ENCODE results near the gene ASB2. TPM values are rescaled to one million over a fixed set of nuclear protein-coding genes. Genes with fewer than 3 reads are reported as not detected.

Gene ASB2
- total RNA-seq, 1 donor from 2014 or later: 16.2 TPM

DNA sequence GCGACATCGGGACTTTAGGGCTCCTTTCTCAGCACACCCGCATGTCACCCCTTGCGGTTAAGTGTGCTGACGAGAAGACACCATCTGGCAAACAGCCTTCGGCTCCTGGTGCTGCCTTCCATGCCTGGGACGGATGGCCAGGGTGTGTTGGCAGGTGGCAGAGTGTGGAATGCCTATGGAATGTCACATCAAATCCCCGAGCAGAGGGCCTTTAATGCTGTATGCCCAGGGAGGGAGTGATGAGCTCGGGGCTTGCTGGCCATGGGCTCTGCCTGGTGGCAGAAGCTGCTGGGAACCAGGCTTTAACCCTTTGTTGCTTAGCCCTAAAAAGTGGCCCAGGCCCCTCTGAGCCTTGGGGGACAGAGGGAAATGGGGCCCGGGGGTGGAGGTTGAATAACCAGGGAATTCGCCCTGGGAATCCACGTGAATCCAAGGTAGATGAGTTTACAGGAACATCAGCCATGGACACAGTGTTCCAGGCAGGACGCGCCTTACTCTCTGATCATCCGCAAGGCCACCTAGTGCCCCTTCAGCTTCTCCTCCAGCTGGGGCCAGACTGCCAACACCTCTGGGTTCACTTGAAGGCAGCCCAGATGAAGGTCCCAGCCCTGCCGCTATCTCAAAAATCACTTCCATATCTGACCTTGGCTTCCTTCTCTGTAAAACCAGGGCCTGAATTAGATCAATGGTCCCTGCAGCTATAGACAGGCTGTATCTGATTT is 31.9 kb downstream of the ASB2 start:
- no peaks in the 10 kb centered on the region for H3K9me3 ChIP-seq (ENCODE audit: control insufficient read depth in 3 of 3, low read length in 3 of 3)
- H3K27ac ChIP-seq (ENCODE audit: low read depth, low read length): peak overlapping the region; percentile 79
- H3K4me3 ChIP-seq (ENCODE audit: low read length in 3 of 3): peak overlapping the region in 1 of 3 donors; percentile 24
- H3K27me3 ChIP-seq (ENCODE audit: control insufficient read depth in 3 of 3, insufficient read depth in 3 of 3, low read length in 3 of 3): peaks cover 0 to under 1% (median 0%) of the 10 kb centered on the region in 3 donors
- peaks cover 85 to 95% (median 88%) of the 10 kb centered on the region in 3 donors for H3K4me1 ChIP-seq (ENCODE audit: control insufficient read depth in 3 of 3, insufficient read depth in 3 of 3, low read length in 3 of 3)
- H3K36me3 ChIP-seq (ENCODE audit: control insufficient read depth in 3 of 3, insufficient read depth in 3 of 3, low read length in 3 of 3): peaks cover 60 to 81% (median 72%) of the 10 kb centered on the region in 3 donors
- H3K9ac ChIP-seq (ENCODE audit: low read depth in 1 of 3, low read length in 3 of 3): peak overlapping the region; percentile 32 to 74 (median 47)

DNA sequence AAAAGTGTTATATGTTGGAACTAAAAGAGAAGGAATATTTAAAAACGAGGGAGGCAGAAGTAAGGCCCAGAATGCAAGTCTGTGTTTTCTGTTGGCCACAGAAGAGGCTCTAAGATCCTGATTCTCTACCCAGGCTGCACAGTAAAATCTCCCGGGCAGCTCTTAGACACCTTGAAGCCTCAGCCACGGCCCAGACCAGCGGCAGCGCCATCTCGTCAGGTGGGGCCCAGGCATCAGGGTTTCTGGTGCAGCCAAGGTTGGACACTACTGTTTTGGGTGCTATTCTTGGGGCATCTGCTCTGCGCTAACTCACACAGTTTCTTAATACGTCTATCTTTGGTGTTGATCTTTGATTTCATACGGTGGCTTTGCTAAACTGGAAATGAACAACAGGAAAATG is 32.4 kb downstream of the ASB2 start:
- H3K27me3 ChIP-seq (ENCODE audit: control insufficient read depth in 3 of 3, insufficient read depth in 3 of 3, low read length in 3 of 3): peaks cover 0 to 6% (median 0%) of the 10 kb centered on the region in 3 donors
- H3K4me1 ChIP-seq (ENCODE audit: control insufficient read depth in 3 of 3, insufficient read depth in 3 of 3, low read length in 3 of 3): peaks cover 84 to 95% (median 85%) of the 10 kb centered on the region in 3 donors
- no peak overlapping the region for H3K4me3 ChIP-seq (ENCODE audit: low read length in 3 of 3)
- peak overlapping the region; percentile 79 for H3K27ac ChIP-seq (ENCODE audit: low read depth, low read length)
- H3K9ac ChIP-seq (ENCODE audit: low read depth in 1 of 3, low read length in 3 of 3): peak overlapping the region in 2 of 3 donors; percentile 37 to 74
- H3K9me3 ChIP-seq (ENCODE audit: control insufficient read depth in 3 of 3, low read length in 3 of 3): no peaks in the 10 kb centered on the region
- peaks cover 56 to 81% (median 71%) of the 10 kb centered on the region in 3 donors for H3K36me3 ChIP-seq (ENCODE audit: control insufficient read depth in 3 of 3, insufficient read depth in 3 of 3, low read length in 3 of 3)

DNA sequence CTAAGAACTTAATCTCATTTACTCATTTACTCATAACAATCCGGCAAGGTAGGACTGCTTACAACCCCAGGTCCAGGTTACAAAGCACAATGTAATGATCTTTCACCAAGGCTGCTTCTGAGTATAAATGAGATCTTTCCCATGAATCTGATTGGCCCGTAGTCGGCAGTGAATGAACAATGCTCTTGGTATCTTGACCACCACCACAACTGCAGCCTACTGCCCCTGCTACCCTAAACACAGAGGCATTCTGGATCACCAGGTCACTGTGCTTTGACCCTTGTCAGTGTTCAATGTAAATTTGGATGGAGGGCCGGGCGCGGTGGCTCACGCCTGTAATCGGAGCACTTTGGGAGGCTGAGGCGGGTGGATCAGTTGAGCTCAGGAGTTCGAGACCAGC is 33.3 kb downstream of the ASB2 start:
- H3K9ac ChIP-seq (ENCODE audit: low read depth in 1 of 3, low read length in 3 of 3): peak overlapping the region in 1 of 3 donors; percentile 70

DNA sequence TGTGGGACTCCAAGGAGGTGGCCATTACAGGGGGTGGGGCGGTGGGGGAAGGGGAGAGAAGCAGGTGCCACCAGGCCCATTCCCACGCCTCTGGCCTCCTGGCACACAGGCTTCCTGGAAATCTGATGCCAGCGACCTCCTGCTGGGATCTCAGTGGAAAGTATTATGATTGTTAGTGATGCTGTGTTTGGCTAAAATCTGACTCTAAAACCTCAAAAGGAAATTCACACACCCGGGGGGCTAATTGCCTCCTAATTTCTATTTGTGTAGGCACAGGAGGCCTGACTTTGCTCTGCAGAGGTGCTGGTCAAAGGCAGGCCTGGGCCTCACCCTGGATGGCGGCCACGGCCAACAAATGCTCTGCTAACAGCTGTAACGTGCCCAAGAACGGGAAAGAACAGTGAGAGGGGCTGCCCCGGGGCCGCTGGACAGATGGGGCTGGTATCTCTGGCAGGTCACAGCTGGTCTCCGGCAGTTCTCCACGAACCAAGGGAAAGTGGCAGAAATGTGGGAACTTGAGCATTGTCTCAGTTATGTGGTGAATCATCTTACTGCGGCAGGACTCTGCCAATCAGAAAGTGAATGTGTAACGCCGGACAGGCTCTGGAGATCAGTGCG is 35.0 kb downstream of the ASB2 start:
- Histone ChIP-seq H3K9me3 (ENCODE audit: control insufficient read depth in 3 of 3, low read length in 3 of 3) (no peaks in the 10 kb centered on the region), H3K27ac (ENCODE audit: low read depth, low read length) (peak overlapping the region; percentile 56), H3K27me3 (ENCODE audit: control insufficient read depth in 3 of 3, insufficient read depth in 3 of 3, low read length in 3 of 3) (peaks cover 0 to 7% (median 0%) of the 10 kb centered on the region in 3 donors), H3K36me3 (ENCODE audit: control insufficient read depth in 3 of 3, insufficient read depth in 3 of 3, low read length in 3 of 3) (peaks cover 61 to 83% (median 72%) of the 10 kb centered on the region in 3 donors), H3K4me1 (ENCODE audit: control insufficient read depth in 3 of 3, insufficient read depth in 3 of 3, low read length in 3 of 3) (peaks cover 73 to 96% (median 74%) of the 10 kb centered on the region in 3 donors), H3K9ac (ENCODE audit: low read depth in 1 of 3, low read length in 3 of 3) (peak overlapping the region in 2 of 3 donors; percentile 14 to 70), H3K4me3 (ENCODE audit: low read length in 3 of 3) (no peak overlapping the region)

More for the DNA sequence above, 33.3 kb downstream of the ASB2 start:
- H3K4me3 ChIP-seq (ENCODE audit: low read length in 3 of 3): no peak overlapping the region
- peak overlapping the region; percentile 55 for H3K27ac ChIP-seq (ENCODE audit: low read depth, low read length)
- no peaks in the 10 kb centered on the region for H3K9me3 ChIP-seq (ENCODE audit: control insufficient read depth in 3 of 3, low read length in 3 of 3)
- H3K36me3 ChIP-seq (ENCODE audit: control insufficient read depth in 3 of 3, insufficient read depth in 3 of 3, low read length in 3 of 3): peaks cover 58 to 81% (median 69%) of the 10 kb centered on the region in 3 donors
- peaks cover 0 to 7% (median 0%) of the 10 kb centered on the region in 3 donors for H3K27me3 ChIP-seq (ENCODE audit: control insufficient read depth in 3 of 3, insufficient read depth in 3 of 3, low read length in 3 of 3)
- peaks cover 80 to 95% (median 83%) of the 10 kb centered on the region in 3 donors for H3K4me1 ChIP-seq (ENCODE audit: control insufficient read depth in 3 of 3, insufficient read depth in 3 of 3, low read length in 3 of 3)

DNA sequence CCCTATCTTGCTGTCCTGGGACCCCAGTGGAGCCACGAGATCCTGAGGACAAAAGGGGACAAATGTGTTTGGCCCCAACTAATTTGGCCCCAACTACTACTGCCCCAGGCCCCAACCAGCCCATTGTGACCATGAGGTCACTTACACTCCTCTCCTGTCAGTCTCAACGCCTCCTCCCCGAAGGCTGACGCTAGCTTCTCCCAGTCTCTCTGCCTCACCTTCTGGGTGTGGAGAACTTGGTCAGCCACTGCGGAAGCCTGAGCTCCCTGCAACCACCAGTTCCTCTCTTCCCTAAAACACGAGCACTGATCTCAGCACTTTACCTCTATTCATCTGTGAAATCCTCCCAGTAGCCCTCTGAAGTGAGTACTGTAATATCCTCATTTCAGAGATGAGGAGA is 35.9 kb downstream of the ASB2 start:
- peaks cover 64 to 90% (median 64%) of the 10 kb centered on the region in 3 donors for H3K4me1 ChIP-seq (ENCODE audit: control insufficient read depth in 3 of 3, insufficient read depth in 3 of 3, low read length in 3 of 3)
- H3K36me3 ChIP-seq (ENCODE audit: control insufficient read depth in 3 of 3, insufficient read depth in 3 of 3, low read length in 3 of 3): peaks cover 61 to 83% (median 77%) of the 10 kb centered on the region in 3 donors
- peak overlapping the region; percentile 56 for H3K27ac ChIP-seq (ENCODE audit: low read depth, low read length)
- peaks cover 0 to 7% (median 0%) of the 10 kb centered on the region in 3 donors for H3K27me3 ChIP-seq (ENCODE audit: control insufficient read depth in 3 of 3, insufficient read depth in 3 of 3, low read length in 3 of 3)
- H3K4me3 ChIP-seq (ENCODE audit: low read length in 3 of 3): no peak overlapping the region
- H3K9ac ChIP-seq (ENCODE audit: low read depth in 1 of 3, low read length in 3 of 3): peak overlapping the region in 1 of 3 donors; percentile 4
- H3K9me3 ChIP-seq (ENCODE audit: control insufficient read depth in 3 of 3, low read length in 3 of 3): no peaks in the 10 kb centered on the region

DNA sequence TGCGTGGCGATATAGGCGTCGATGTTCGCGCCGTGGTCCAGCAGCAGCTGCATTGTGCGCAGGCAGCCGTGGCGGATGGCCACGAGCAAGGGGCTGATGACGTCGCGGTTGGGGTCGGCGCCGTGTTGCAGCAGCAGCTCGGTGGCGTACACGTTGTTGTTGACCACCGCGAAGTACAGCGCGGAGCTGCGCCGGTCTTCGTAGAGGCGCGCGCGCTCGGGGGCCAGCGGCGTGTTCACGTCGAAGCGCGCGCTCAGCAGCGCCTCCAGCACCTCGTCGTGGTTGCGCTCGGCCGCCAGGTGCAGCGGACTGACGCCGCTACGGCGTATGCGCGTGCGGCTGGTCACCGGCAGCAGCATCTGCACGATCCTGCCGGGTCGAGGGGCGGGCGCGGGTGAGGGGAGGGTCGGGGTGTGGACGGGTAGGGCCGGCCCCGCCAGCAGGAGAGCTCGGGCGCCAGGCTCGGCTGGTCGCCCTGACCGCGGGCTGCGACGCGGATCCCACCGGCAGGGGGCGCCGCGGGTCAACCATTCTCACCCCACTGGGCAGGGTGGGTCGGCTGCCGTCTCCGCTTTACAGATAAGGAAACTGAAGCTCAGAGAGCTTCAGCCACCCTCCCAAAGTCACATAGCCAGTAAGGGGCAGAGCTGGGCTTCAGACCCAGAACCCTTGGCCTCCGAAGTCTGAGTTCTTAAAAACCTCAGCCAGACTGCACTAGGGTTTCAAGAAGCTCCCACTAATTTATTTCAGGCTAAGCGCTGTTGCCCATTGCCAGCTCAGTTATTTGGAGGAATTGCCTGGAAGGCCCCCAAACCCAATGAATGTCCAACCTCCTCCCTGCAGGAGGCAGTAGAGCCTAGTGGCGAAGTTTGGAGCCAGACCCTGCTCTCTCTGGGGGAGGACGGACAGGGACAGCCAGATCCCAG is 36.8 kb downstream of the ASB2 start:
- Histone ChIP-seq H3K36me3 (ENCODE audit: control insufficient read depth in 3 of 3, insufficient read depth in 3 of 3, low read length in 3 of 3) (peaks cover 63 to 83% (median 80%) of the 10 kb centered on the region in 3 donors), H3K4me3 (ENCODE audit: low read length in 3 of 3) (peak overlapping the region in 1 of 3 donors; percentile 22)

DNA sequence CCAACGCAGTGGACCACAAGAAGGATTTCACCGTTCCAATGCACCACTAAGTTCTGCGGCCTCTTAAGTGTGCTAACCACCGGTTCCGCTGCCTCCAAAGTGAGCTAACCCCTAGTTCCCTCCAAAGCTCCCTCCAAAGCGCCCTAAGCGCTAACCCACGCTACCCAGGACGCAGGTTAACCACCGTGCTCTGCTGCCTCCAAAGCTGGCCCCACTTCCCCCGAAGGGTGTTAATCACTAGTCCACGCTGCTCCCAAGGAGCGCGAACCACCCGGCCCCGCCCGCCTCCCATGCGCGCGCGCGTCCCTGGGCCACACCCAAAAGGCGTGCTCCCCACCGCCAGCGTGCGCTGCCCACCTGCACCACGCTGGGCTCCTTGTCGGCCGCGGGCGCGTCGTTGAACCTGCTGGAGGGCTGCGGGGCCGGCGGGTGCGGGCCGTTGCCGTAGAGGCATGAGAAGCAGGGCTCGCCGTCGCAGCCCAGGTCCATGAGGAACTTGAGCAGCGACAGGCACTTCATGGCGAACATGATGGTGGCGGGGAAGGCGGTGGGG is 37.5 kb downstream of the ASB2 start:
- Histone ChIP-seq H3K9me3 (ENCODE audit: control insufficient read depth in 3 of 3, low read length in 3 of 3) (no peaks in the 10 kb centered on the region), H3K36me3 (ENCODE audit: control insufficient read depth in 3 of 3, insufficient read depth in 3 of 3, low read length in 3 of 3) (peaks cover 70 to 85% (median 83%) of the 10 kb centered on the region in 3 donors), H3K27me3 (ENCODE audit: control insufficient read depth in 3 of 3, insufficient read depth in 3 of 3, low read length in 3 of 3) (peaks cover 0 to 7% (median 0%) of the 10 kb centered on the region in 3 donors), H3K9ac (ENCODE audit: low read depth in 1 of 3, low read length in 3 of 3) (peak overlapping the region in 1 of 3 donors; percentile 40), H3K4me3 (ENCODE audit: low read length in 3 of 3) (no peak overlapping the region), H3K4me1 (ENCODE audit: control insufficient read depth in 3 of 3, insufficient read depth in 3 of 3, low read length in 3 of 3) (peaks cover 48 to 77% (median 48%) of the 10 kb centered on the region in 3 donors), H3K27ac (ENCODE audit: low read depth, low read length) (no peak overlapping the region)

More for the DNA sequence above, 36.8 kb downstream of the ASB2 start:
- peak overlapping the region in 1 of 3 donors; percentile 40 for H3K9ac ChIP-seq (ENCODE audit: low read depth in 1 of 3, low read length in 3 of 3)
- peaks cover 0 to 7% (median 0%) of the 10 kb centered on the region in 3 donors for H3K27me3 ChIP-seq (ENCODE audit: control insufficient read depth in 3 of 3, insufficient read depth in 3 of 3, low read length in 3 of 3)
- peaks cover 55 to 83% (median 55%) of the 10 kb centered on the region in 3 donors for H3K4me1 ChIP-seq (ENCODE audit: control insufficient read depth in 3 of 3, insufficient read depth in 3 of 3, low read length in 3 of 3)
- H3K27ac ChIP-seq (ENCODE audit: low read depth, low read length): peak overlapping the region; percentile 56
- H3K9me3 ChIP-seq (ENCODE audit: control insufficient read depth in 3 of 3, low read length in 3 of 3): no peaks in the 10 kb centered on the region

DNA sequence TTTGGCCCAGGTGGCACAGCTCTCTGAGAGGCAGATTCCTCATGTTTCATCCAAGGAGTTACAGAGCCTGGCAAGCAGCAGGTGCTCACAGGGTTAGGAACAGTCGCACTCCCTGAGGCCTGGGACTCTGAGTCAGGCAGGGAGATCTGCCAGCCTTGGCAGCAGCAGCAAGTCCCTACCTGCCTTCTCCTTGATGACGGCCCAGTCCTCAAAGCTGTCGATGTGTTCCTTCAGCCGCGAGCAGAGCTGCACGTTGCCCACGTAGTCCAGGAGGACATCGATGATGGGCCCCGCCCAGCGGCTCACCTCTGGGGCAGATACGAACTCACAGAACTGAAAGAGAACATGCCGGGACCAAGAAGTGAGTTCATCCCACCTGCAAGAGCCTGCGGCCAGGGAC is 38.9 kb downstream of the ASB2 start:
- Histone ChIP-seq H3K4me1 (ENCODE audit: control insufficient read depth in 3 of 3, insufficient read depth in 3 of 3, low read length in 3 of 3) (peaks cover 36 to 70% (median 37%) of the 10 kb centered on the region in 3 donors), H3K9ac (ENCODE audit: low read depth in 1 of 3, low read length in 3 of 3) (peak overlapping the region in 1 of 3 donors; percentile 41)

DNA sequence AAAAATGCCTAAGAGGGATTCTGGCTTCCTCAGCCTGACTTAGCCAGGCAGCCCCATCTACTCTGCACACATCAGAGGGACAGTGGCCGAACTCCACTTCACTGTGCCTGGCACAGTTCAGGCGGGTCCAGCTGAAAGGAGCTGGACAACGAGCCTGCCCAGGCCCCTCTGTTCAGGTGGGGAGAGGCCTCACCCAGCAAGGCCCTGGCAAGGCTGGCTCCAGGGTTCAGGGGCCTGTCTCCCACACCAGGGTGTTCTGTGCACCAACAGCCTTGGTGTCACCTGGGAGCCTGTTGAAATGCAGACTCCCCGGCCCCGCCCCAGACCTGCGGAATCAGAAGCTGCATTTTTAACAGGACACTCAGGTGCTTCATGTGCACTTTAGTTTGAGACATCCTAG is 39.4 kb downstream of the ASB2 start:
- Histone ChIP-seq H3K27ac (ENCODE audit: low read depth, low read length) (peak overlapping the region; percentile 47), H3K36me3 (ENCODE audit: control insufficient read depth in 3 of 3, insufficient read depth in 3 of 3, low read length in 3 of 3) (peaks cover 75 to 87% (median 86%) of the 10 kb centered on the region in 3 donors), H3K4me3 (ENCODE audit: low read length in 3 of 3) (no peak overlapping the region), H3K9ac (ENCODE audit: low read depth in 1 of 3, low read length in 3 of 3) (peak overlapping the region in 1 of 3 donors; percentile 41), H3K4me1 (ENCODE audit: control insufficient read depth in 3 of 3, insufficient read depth in 3 of 3, low read length in 3 of 3) (peaks cover 30 to 64% (median 31%) of the 10 kb centered on the region in 3 donors), H3K27me3 (ENCODE audit: control insufficient read depth in 3 of 3, insufficient read depth in 3 of 3, low read length in 3 of 3) (peaks cover 0 to 7% (median 0%) of the 10 kb centered on the region in 3 donors), H3K9me3 (ENCODE audit: control insufficient read depth in 3 of 3, low read length in 3 of 3) (no peaks in the 10 kb centered on the region)

More for the DNA sequence above, 38.9 kb downstream of the ASB2 start:
- no peaks in the 10 kb centered on the region for H3K9me3 ChIP-seq (ENCODE audit: control insufficient read depth in 3 of 3, low read length in 3 of 3)
- no peak overlapping the region for H3K4me3 ChIP-seq (ENCODE audit: low read length in 3 of 3)
- peak overlapping the region; percentile 47 for H3K27ac ChIP-seq (ENCODE audit: low read depth, low read length)
- peaks cover 75 to 87% (median 86%) of the 10 kb centered on the region in 3 donors for H3K36me3 ChIP-seq (ENCODE audit: control insufficient read depth in 3 of 3, insufficient read depth in 3 of 3, low read length in 3 of 3)
- peaks cover 0 to 7% (median 0%) of the 10 kb centered on the region in 3 donors for H3K27me3 ChIP-seq (ENCODE audit: control insufficient read depth in 3 of 3, insufficient read depth in 3 of 3, low read length in 3 of 3)

Measured in skeletal muscle tissue (tissue), 4 donors.